ENCODE measurements around the gene CCDC152. TPM values are rescaled to one million over a fixed set of nuclear protein-coding genes. Genes with fewer than 3 reads are reported as not detected.

The CCDC152 gene
- total RNA-seq, 2 experiments from 2014 or later, result 12.2 to 13.2 TPM

DNA sequence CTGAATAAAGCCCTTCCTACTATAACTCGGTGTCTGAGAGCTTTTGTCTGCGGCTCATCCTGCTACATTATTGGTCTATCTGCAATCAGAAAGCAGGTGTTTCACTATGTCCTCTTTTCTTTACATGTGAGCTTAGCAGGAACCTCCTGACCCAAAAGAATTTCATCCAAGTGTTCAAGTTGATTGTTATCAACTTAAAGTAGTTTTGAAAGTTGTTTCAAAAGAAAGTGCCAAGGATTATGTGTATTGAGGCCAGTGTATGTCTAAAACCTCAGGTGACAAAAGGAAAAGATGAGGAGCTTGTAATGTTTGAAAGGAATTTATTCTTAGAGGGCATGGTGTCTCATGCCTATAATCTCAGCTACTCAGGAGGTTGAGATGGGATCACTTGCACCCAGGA lies 63.1 kb downstream of the CCDC152 start:
- ATAC-seq (no peak), DNase-seq (no peak)
- ChIA-PET POLR2A (no interaction called here), CTCF (no interaction called here)
- no peak overlapping the region for H3K27ac Mint-ChIP-seq
- no peak overlapping the region for H3K4me3 Mint-ChIP-seq
- H3K36me3 Mint-ChIP-seq (ENCODE audit: low read depth), result no peaks in the 10 kb centered on the region
- no peaks in the 10 kb centered on the region for H3K4me1 Mint-ChIP-seq
- no peaks in the 10 kb centered on the region for H3K9me3 Mint-ChIP-seq (ENCODE audit: low read depth)
- no peaks in the 10 kb centered on the region for H3K27me3 Mint-ChIP-seq
- intact Hi-C loops (cut with DNase I, micrococcal nuclease), result no loop called here

GRCh38 chr5:42822548-42822947 lies 65.9 kb downstream of the CCDC152 start:
- H3K27me3 Mint-ChIP-seq, result no peaks in the 10 kb centered on the region
- ChIA-PET POLR2A (no interaction called here), CTCF (interaction anchor here (0.9 kb wide), 1 partner anchor 12 kb away, joined by 4 read pairs; no protein-coding TSS in a partner anchor)
- no peaks in the 10 kb centered on the region for H3K4me1 Mint-ChIP-seq
- H3K9me3 Mint-ChIP-seq (ENCODE audit: low read depth), result no peaks in the 10 kb centered on the region
- H3K36me3 Mint-ChIP-seq (ENCODE audit: low read depth), result no peaks in the 10 kb centered on the region
- intact Hi-C loops (cut with DNase I, micrococcal nuclease), result no loop called here
- ATAC-seq (no peak), DNase-seq (no peak)
- H3K27ac Mint-ChIP-seq, result no peak overlapping the region
- H3K4me3 Mint-ChIP-seq, result no peak overlapping the region

GRCh38 chr5:42824347-42824976 lies 67.8 kb downstream of the CCDC152 start:
- no peaks in the 10 kb centered on the region for H3K36me3 Mint-ChIP-seq (ENCODE audit: low read depth)
- H3K27me3 Mint-ChIP-seq, result no peaks in the 10 kb centered on the region
- intact Hi-C loops (cut with DNase I, micrococcal nuclease), result no loop called here
- H3K4me3 Mint-ChIP-seq, result no peak overlapping the region
- no peak for DNase-seq
- H3K9me3 Mint-ChIP-seq (ENCODE audit: low read depth), result no peaks in the 10 kb centered on the region
- no peak for ATAC-seq
- H3K27ac Mint-ChIP-seq, result no peak overlapping the region
- ChIA-PET CTCF (interaction anchor here (1.0 kb wide), 1 partner anchor 65 kb away, joined by 3 read pairs; no protein-coding TSS in a partner anchor), POLR2A (no interaction called here)
- no peaks in the 10 kb centered on the region for H3K4me1 Mint-ChIP-seq

GRCh38 chr5:42825422-42826148 lies 69.0 kb downstream of the CCDC152 start:
- Mint-ChIP-seq H3K4me1 (no peaks in the 10 kb centered on the region), H3K4me3 (no peak overlapping the region), H3K36me3 (ENCODE audit: low read depth) (no peaks in the 10 kb centered on the region), H3K9me3 (ENCODE audit: low read depth) (no peaks in the 10 kb centered on the region), H3K27ac (no peak overlapping the region), H3K27me3 (no peaks in the 10 kb centered on the region)
- DNase-seq, result no peak
- ChIA-PET CTCF (interaction anchor here (0.6 kb wide), 1 partner anchor 1715 kb away, joined by 3 read pairs; no protein-coding TSS in a partner anchor), POLR2A (no interaction called here)
- intact Hi-C loops (cut with DNase I, micrococcal nuclease), result no loop called here
- no peak for ATAC-seq

DNA sequence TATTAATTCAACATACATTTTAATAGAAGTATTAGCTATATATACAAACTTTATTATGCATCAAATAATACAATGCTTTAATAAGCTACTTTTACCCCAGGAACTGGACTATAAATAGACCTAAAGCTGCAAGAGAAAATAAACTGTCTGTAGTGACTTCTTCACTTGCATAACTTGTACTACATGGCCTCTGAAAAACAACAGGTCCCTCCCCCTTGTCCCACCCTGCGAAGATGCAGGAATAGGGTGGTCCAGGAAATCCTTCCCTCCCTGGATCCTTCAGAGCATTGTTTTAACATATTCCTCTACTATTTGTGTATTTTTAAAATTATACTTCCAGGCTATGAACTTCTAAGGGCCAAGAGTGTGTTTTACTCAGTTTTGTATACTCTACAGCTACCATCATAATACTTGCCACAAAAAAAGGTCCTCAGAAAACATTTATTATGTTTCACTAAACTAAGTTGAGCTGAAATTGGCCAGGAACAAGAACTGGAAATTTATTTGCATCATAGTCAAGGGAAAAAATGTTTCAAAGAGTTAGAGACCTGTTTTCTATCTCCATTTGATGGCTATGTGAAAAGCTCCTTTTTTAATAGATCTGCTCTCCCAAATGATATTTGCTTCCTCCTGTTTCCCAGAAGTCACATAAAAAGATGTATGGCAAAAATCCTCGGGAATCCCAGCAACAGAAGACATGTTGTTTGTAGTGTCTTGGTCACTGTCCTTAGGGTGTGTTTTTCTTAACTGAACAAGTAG lies 70.3 kb downstream of the CCDC152 start:
- H3K27me3 Mint-ChIP-seq, result no peaks in the 10 kb centered on the region
- H3K36me3 Mint-ChIP-seq (ENCODE audit: low read depth), result no peaks in the 10 kb centered on the region
- no peaks in the 10 kb centered on the region for H3K4me1 Mint-ChIP-seq
- ChIA-PET CTCF (interaction anchor here (1.5 kb wide), 1 partner anchor 43 kb away, joined by 3 read pairs; no protein-coding TSS in a partner anchor), POLR2A (no interaction called here)
- intact Hi-C loops (cut with DNase I, micrococcal nuclease), result no loop called here
- H3K4me3 Mint-ChIP-seq, result no peak overlapping the region
- no peak for ATAC-seq
- no peak overlapping the region for H3K27ac Mint-ChIP-seq
- H3K9me3 Mint-ChIP-seq (ENCODE audit: low read depth), result no peaks in the 10 kb centered on the region
- no peak for DNase-seq

GRCh38 chr5:42828671-42829070 lies 72.1 kb downstream of the CCDC152 start:
- ChIA-PET CTCF (no interaction called here), POLR2A (no interaction called here)
- no peaks in the 10 kb centered on the region for H3K27me3 Mint-ChIP-seq
- H3K4me3 Mint-ChIP-seq, result no peak overlapping the region
- no peak overlapping the region for H3K27ac Mint-ChIP-seq
- H3K9me3 Mint-ChIP-seq (ENCODE audit: low read depth), result no peaks in the 10 kb centered on the region
- ATAC-seq (no peak), DNase-seq (no peak)
- H3K36me3 Mint-ChIP-seq (ENCODE audit: low read depth), result no peaks in the 10 kb centered on the region
- no peaks in the 10 kb centered on the region for H3K4me1 Mint-ChIP-seq
- intact Hi-C loops (cut with DNase I, micrococcal nuclease), result no loop called here

- no peak for ATAC-seq
- H3K4me1 Mint-ChIP-seq, result no peaks in the 10 kb centered on the region
- H3K27ac Mint-ChIP-seq, result no peak overlapping the region
- H3K36me3 Mint-ChIP-seq (ENCODE audit: low read depth), result no peaks in the 10 kb centered on the region
- H3K4me3 Mint-ChIP-seq, result no peak overlapping the region
- H3K27me3 Mint-ChIP-seq, result no peaks in the 10 kb centered on the region
- intact Hi-C loops (cut with DNase I, micrococcal nuclease), result no loop called here
- H3K9me3 Mint-ChIP-seq (ENCODE audit: low read depth), result no peaks in the 10 kb centered on the region
- DNase-seq, result no peak
- CTCF ChIA-PET, result interaction anchor here (0.7 kb wide), 1 partner anchor 141 kb away, joined by 3 read pairs; no protein-coding TSS in a partner anchor
- POLR2A ChIA-PET, result no interaction called here
These were observed 74.3 kb downstream of the CCDC152 start for GRCh38 chr5:42830924-42831323.

DNA sequence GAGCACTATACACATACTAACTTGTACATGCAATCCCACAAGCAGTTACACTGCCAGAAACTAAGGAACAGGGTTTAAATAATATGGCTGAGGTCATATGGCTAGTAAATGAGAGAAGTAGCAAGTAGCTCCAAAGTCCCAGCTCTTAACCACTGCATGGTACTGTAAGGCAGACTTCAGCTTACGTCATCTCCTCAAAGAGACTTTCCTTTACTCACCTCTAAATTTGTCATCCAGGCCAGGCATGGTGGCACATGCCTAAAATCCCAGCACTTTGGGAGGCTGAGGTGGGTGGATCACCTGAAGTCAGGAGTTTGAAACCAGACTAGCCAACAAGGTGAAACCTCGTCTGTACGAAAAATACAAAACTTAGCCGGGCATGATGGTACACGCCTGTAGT lies 75.4 kb downstream of the CCDC152 start:
- ATAC-seq (no peak), DNase-seq (no peak)
- H3K36me3 Mint-ChIP-seq (ENCODE audit: low read depth), result no peaks in the 10 kb centered on the region
- no peaks in the 10 kb centered on the region for H3K9me3 Mint-ChIP-seq (ENCODE audit: low read depth)
- H3K27ac Mint-ChIP-seq, result no peak overlapping the region
- H3K27me3 Mint-ChIP-seq, result no peaks in the 10 kb centered on the region
- H3K4me3 Mint-ChIP-seq, result no peak overlapping the region
- ChIA-PET CTCF (interaction anchor here (1.5 kb wide), 1 partner anchor 26 kb away, joined by 4 read pairs; no protein-coding TSS in a partner anchor), POLR2A (no interaction called here)
- intact Hi-C loops (cut with DNase I, micrococcal nuclease), result no loop called here
- H3K4me1 Mint-ChIP-seq, result no peaks in the 10 kb centered on the region

- ChIA-PET POLR2A (no interaction called here), CTCF (interaction anchor here (1.1 kb wide), 1 partner anchor 42 kb away, joined by 3 read pairs; no protein-coding TSS in a partner anchor)
- DNase-seq, result no peak
- H3K27me3 Mint-ChIP-seq, result no peaks in the 10 kb centered on the region
- no peak overlapping the region for H3K27ac Mint-ChIP-seq
- H3K9me3 Mint-ChIP-seq (ENCODE audit: low read depth), result no peaks in the 10 kb centered on the region
- H3K4me1 Mint-ChIP-seq, result no peaks in the 10 kb centered on the region
- no peak overlapping the region for H3K4me3 Mint-ChIP-seq
- no peak for ATAC-seq
- intact Hi-C loops (cut with DNase I, micrococcal nuclease), result no loop called here
- H3K36me3 Mint-ChIP-seq (ENCODE audit: low read depth), result no peaks in the 10 kb centered on the region
These were observed 79.6 kb downstream of the CCDC152 start for GRCh38 chr5:42836070-42836769.

- Mint-ChIP-seq H3K4me1 (no peaks in the 10 kb centered on the region), H3K9me3 (ENCODE audit: low read depth) (no peaks in the 10 kb centered on the region), H3K27ac (no peak overlapping the region), H3K36me3 (ENCODE audit: low read depth) (no peaks in the 10 kb centered on the region), H3K4me3 (no peak overlapping the region), H3K27me3 (no peaks in the 10 kb centered on the region)
- DNase-seq, result no peak
- intact Hi-C loops (cut with DNase I, micrococcal nuclease), result no loop called here
- ChIA-PET POLR2A (no interaction called here), CTCF (no interaction called here)
- ATAC-seq, result no peak
These were observed 81.0 kb downstream of the CCDC152 start for GRCh38 chr5:42837601-42838000.

GRCh38 chr5:42839196-42839595 lies 82.6 kb downstream of the CCDC152 start:
- POLR2A ChIA-PET, result no interaction called here
- Mint-ChIP-seq H3K27me3 (no peaks in the 10 kb centered on the region), H3K4me1 (no peaks in the 10 kb centered on the region), H3K27ac (no peak overlapping the region), H3K9me3 (ENCODE audit: low read depth) (no peaks in the 10 kb centered on the region), H3K4me3 (no peak overlapping the region), H3K36me3 (ENCODE audit: low read depth) (no peaks in the 10 kb centered on the region)
- intact Hi-C loops (cut with DNase I, micrococcal nuclease), result no loop called here
- ATAC-seq (no peak), DNase-seq (no peak)
- CTCF ChIA-PET, result no interaction called here

Measured in activated CD4-positive, alpha-beta T cell treated with anti-CD3 and anti-CD28 coated beads for 36 hours (primary cell).